Measurements from ENCODE around the gene VWDE. TPM values are rescaled to one million over a fixed set of nuclear protein-coding genes. Genes with fewer than 3 reads are reported as not detected.

The VWDE gene
- total and polyA plus RNA-seq, 2 of the 8 experiments (the other 6 are each of a cell fraction or from before 2014, with no cell fraction given) = 11.0 to 21.2 TPM

GRCh38 chr7:12422554-12423320, 19.1 kb upstream of the VWDE start:
- H4K8ac ChIP-seq (ENCODE audit: extremely low read depth, insufficient read depth, low read length) = no peak overlapping the region
- H4K20me1 ChIP-seq (replicated peaks in 1 of 2; ENCODE audit: control insufficient read depth in 1 of 2, insufficient read depth in 2 of 2, low read length in 2 of 2) = no peaks in the 10 kb centered on the region
- H3K18ac ChIP-seq (ENCODE audit: extremely low read depth, low read length) = peak overlapping the region; percentile 39
- H3K27me3 ChIP-seq (replicated peaks in 1 of 4; ENCODE audit: control insufficient read depth in 3 of 4, extremely low read depth in 1 of 4, insufficient read depth in 3 of 4, low read length in 3 of 4) = no peaks in the 10 kb centered on the region
- peak overlapping the region; percentile 74; the same call in 1 of the 2 replicates for H3K27ac ChIP-seq (ENCODE audit: low read depth, low read length)
- H2BK20ac ChIP-seq (ENCODE audit: low read length) = peak overlapping the region; percentile 68
- DNase-seq (ENCODE audit: low read depth in 1 of 2, low spot score in 2 of 2) (no peak), FAIRE-seq (peak; percentile 62)
- TF ChIP-seq BACH1 (IDR thresholded peaks at IDR 0.05; ENCODE audit: low read length) (no peak), MAX (IDR thresholded peaks at IDR 0.05) (no peak), SIN3A (conservative IDR thresholded peaks at IDR 0.05 in 1 of 2, IDR thresholded peaks at IDR 0.05 in 1 of 2; ENCODE audit: low read depth in 1 of 2, low read length in 2 of 2) (no peak), E2F6 (IDR thresholded peaks at IDR 0.05) (0 out of 2 replicates have a peak, but pooled peaks have one; percentile 19)
- ChIA-PET CTCF (ENCODE audit: partially characterized antibody) (interaction anchor here (0.5 to 2.7 kb wide), 10 partner anchors 9 to 740 kb away, joined by 3 to 15 read pairs (median 4); no protein-coding TSS in a partner anchor), POLR2A (ENCODE audit: partially characterized antibody) (interaction anchor here (1.0 to 2.4 kb wide), 7 partner anchors 9 to 27 kb away, joined by 3 to 20 read pairs (median 8); partner anchors contain the start of gene VWDE)
- no peak overlapping the region; a peak in 1 of 8 replicates for H3K4me3 ChIP-seq (ENCODE audit: extremely low read depth in 1 of 4, insufficient read depth in 2 of 4, low read depth in 3 of 4, low read length in 4 of 4)
- H3K9me3 ChIP-seq (ENCODE audit: insufficient read depth in 2 of 2, low read depth in 1 of 2, low read length in 1 of 2) = peaks cover 6 to 10% of the 10 kb centered on the region in 2 experiments; a peak in 2 of 4 replicates
- no peak overlapping the region for H3K14ac ChIP-seq (ENCODE audit: insufficient read length)
- H3K4me1 ChIP-seq (replicated peaks in 1 of 4; ENCODE audit: control insufficient read depth in 3 of 4, insufficient read depth in 4 of 4, low read length in 3 of 4) = peaks cover 0 to 15% (median 10%) of the 10 kb centered on the region in 4 experiments; a peak in 4 of 7 replicates
- peak overlapping the region; percentile 56 for H4K91ac ChIP-seq (replicated peaks; ENCODE audit: insufficient read length, low read length)
- H2BK12ac ChIP-seq (ENCODE audit: low read depth, low read length) = peak overlapping the region; percentile 80
- peak overlapping the region; percentile 37 for H4K5ac ChIP-seq (ENCODE audit: insufficient read length, low read depth, low read length)
- H3K23me2 ChIP-seq (ENCODE audit: low read depth, low read length) = no peaks in the 10 kb centered on the region
- H3K23ac ChIP-seq (ENCODE audit: insufficient read length) = no peak overlapping the region
- no peaks in the 10 kb centered on the region for H3K79me1 ChIP-seq (ENCODE audit: low read depth, low read length)
- H2BK5ac ChIP-seq (ENCODE audit: low read depth, low read length) = peak overlapping the region; percentile 92
- H3K4me2 ChIP-seq (ENCODE audit: insufficient read depth in 1 of 2, low read depth in 2 of 2, low read length in 2 of 2) = peak overlapping the region; percentile 54 to 69; a peak in 2 of 4 replicates
- H3K9ac ChIP-seq (replicated peaks in 1 of 4; ENCODE audit: extremely low read depth in 1 of 4, low read depth in 3 of 4, low read length in 3 of 4) = peak overlapping the region in 1 of 4 experiments; percentile 8; a peak in 1 of 7 replicates
- no peaks in the 10 kb centered on the region for H3K79me2 ChIP-seq (ENCODE audit: control insufficient read depth in 1 of 2, insufficient read depth in 2 of 2, low read length in 2 of 2)
- H3K36me3 ChIP-seq (ENCODE audit: control insufficient read depth in 2 of 4, insufficient read depth in 4 of 4, low read length in 3 of 4) = peaks cover 0 to 3% (median 2%) of the 10 kb centered on the region in 4 experiments; a peak in 3 of 8 replicates
- peak overlapping the region; percentile 49 for H3K4ac ChIP-seq (replicated peaks; ENCODE audit: insufficient read length, low read depth, low read length)
- WGBS, 2 experiments (ENCODE audit: extremely low coverage in 1 of 2, insufficient coverage in 1 of 2, insufficient read length in 1 of 2, insufficient replicate concordance in 2 of 2, low coverage in 1 of 2, low lambda C conversion rate in 2 of 2, missing lambda C conversion rate in 1 of 2) = 70% methylated on average over 4 of the region's 4 CpGs; no CpG with 5 or more reads in 1 of the 2 experiments
- peak overlapping the region; percentile 88 for H2BK120ac ChIP-seq (replicated peaks; ENCODE audit: low read depth, low read length)
- H2AK5ac ChIP-seq (ENCODE audit: low read depth, low read length) = no peak overlapping the region; the same call in 1 of the 2 replicates
- peak overlapping the region; percentile 51 for H3K56ac ChIP-seq (replicated peaks; ENCODE audit: insufficient read length, low read depth, low read length)
- no peak overlapping the region for H2BK15ac ChIP-seq (ENCODE audit: low read length)
- peak overlapping the region; percentile 24; the same call in 1 of the 2 replicates for H2AFZ ChIP-seq (ENCODE audit: low read length)

Data from H1 (cell line).